ENCODE measurements around the gene PFKP. TPM values are rescaled to one million over a fixed set of nuclear protein-coding genes. Genes with fewer than 3 reads are reported as not detected.

PFKP gene
- total RNA-seq, 4 donors from 2014 or later, result 90.8 to 255 (median 112) TPM

- Histone ChIP-seq H3K4me3 (no peak overlapping the region), H3K9me3 (no peaks in the 10 kb centered on the region), H3K27ac (replicated peaks in 1 of 4) (no peak overlapping the region), H3K27me3 (no peaks in the 10 kb centered on the region), H3K4me1 (no peaks in the 10 kb centered on the region), H3K36me3 (no peaks in the 10 kb centered on the region)
- intact Hi-C loops (cut with DNase I), result no loop called here
- TF ChIP-seq POLR2AphosphoS5 (IDR thresholded peaks at IDR 0.05), result no peak
- TF ChIP-seq EP300 (IDR thresholded peaks at IDR 0.05), result no peak
- TF ChIP-seq POLR2A (IDR thresholded peaks at IDR 0.05; ENCODE audit: low read depth), result no peak
- TF ChIP-seq, protein P1, sequence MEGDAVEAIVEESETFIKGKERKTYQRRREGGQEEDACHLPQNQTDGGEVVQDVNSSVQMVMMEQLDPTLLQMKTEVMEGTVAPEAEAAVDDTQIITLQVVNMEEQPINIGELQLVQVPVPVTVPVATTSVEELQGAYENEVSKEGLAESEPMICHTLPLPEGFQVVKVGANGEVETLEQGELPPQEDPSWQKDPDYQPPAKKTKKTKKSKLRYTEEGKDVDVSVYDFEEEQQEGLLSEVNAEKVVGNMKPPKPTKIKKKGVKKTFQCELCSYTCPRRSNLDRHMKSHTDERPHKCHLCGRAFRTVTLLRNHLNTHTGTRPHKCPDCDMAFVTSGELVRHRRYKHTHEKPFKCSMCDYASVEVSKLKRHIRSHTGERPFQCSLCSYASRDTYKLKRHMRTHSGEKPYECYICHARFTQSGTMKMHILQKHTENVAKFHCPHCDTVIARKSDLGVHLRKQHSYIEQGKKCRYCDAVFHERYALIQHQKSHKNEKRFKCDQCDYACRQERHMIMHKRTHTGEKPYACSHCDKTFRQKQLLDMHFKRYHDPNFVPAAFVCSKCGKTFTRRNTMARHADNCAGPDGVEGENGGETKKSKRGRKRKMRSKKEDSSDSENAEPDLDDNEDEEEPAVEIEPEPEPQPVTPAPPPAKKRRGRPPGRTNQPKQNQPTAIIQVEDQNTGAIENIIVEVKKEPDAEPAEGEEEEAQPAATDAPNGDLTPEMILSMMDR (IDR thresholded peaks at IDR 0.05), result no peak
- 95% methylated on average over 6 of the region's 6 CpGs for WGBS
- no peak for DNase-seq (ENCODE audit: extremely low spot score)
These were observed 118.0 kb downstream of the PFKP start for GRCh38 chr10:3185386-3185785.

GRCh38 chr10:3186368-3186767 is 119.0 kb downstream of the PFKP start:
- Histone ChIP-seq H3K4me1 (no peaks in the 10 kb centered on the region), H3K9me3 (no peaks in the 10 kb centered on the region), H3K27me3 (no peaks in the 10 kb centered on the region), H3K27ac (replicated peaks in 1 of 4) (no peak overlapping the region), H3K4me3 (no peak overlapping the region), H3K36me3 (no peaks in the 10 kb centered on the region)
- intact Hi-C loops (cut with DNase I), result no loop called here
- TF ChIP-seq, protein P1 (IDR thresholded peaks at IDR 0.05), result no peak
- TF ChIP-seq EP300 (IDR thresholded peaks at IDR 0.05) (no peak), POLR2A (IDR thresholded peaks at IDR 0.05; ENCODE audit: low read depth) (no peak), POLR2AphosphoS5 (IDR thresholded peaks at IDR 0.05) (no peak)
- 97% methylated on average over 6 of the region's 6 CpGs for WGBS
- no peak for DNase-seq (ENCODE audit: extremely low spot score)

Other genes with a start within 250 kb of the PFKP start
- 100 to 1,000 TPM in 1 of 4 donors, 10 to 100 TPM in 3; 75.5 to 103 (median 84.9) TPM for gene PITRM1, start 105.2 kb downstream of the PFKP start, total RNA-seq

Data from esophagus muscularis mucosa (tissue), 4 donors.